CD4-positive, alpha-beta T cell treated with Interleukin-15 for 1 hour (primary cell): ENCODE measurements around the gene ULK1.

Experiments
- DNase-seq: peaks from one replicate; pipeline ENCODE4 v3.0.0-alpha.2; 2020

ULK1 gene

DNA sequence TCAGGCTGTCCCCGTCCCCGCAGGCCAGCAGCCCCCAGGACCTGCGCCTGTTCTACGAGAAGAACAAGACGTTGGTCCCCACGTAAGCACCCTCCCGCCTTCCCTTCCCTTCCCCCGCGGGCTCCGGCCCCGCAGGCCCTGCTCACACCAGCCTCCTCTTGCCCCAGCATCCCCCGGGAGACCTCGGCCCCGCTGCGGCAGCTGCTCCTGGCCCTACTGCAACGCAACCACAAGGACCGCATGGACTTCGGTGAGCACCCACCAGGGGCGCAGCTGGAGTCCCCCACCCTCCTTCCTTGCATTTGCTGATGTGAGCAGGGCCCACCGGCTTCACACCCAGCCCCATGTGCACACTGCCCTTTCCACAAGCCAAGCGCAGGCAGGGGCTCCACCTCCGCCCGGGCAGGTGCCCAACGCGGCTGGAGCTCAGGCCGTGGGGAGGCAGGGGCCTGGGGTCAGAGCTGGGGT, 15.4 kb downstream of the ULK1 start:
- DNase-seq = no peak

DNA sequence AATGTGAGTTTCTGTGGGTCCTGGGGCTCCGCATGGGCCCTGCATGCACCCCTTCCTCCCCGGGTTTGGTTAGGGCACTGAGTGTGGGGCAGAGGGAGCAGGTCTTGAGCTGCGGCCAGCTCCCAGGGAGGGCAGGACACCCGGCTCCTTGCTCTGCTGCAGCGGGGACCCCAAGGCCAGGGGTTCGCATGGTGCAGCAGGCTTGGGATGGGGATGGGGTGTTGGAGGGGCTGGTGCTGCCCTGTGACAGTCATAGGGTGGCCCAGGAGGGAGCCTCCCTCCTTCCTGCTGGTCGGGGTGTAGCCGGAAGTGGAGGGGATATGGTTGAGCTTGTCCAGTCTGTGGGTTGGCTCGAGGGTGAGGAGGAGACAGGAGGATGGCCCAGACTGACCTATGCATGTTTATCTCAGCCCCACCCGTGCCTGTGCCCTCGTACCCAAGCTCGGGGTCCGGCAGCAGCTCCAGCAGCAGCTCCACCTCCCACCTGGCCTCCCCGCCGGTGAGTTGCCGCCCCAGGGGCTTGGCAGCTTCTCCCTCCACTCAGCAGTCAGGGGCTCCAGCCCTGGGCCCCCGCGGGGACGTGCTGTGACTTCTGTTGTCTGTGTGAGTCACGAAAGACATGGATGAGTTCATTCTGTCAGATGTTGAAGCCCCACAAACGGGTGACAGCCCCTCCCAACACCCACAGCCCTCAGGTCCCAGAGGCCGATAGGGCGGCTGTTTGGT, 16.0 kb downstream of the ULK1 start:
- DNase-seq = no peak

DNA sequence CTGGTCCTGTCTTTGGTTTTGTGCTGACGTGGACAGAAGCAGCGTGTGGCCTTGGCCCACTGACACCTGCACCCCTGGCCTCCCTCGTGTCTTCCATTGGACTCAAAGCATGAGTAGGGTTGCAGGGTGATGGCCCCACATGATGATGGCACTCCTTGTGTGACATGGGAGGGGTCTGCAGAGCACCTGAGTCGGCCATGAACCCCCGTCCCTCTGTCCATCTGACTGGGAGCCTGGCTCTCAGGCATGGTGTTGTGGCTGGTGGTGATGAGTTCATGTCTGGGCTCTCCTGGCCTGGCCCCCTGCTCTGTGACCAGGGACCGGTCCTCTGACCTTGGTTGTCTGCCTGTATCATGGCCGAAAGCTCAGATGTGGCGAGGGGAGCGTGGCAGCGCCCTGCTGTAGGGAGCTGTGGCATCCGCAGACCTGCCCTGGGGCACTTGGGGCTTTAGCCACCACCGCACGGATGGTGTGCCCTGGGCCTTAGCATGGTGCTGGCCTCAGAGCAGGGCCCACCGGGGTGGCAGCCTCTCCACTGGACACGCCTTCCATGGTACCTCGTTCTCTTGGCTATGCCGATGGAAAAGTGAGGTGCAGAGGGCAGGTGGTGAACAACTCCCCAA, 16.7 kb downstream of the ULK1 start:
- no peak for DNase-seq

- DNase-seq = no peak
Measured at GRCh38 chr12:131911851-131912477, 17.5 kb downstream of the ULK1 start.

DNA sequence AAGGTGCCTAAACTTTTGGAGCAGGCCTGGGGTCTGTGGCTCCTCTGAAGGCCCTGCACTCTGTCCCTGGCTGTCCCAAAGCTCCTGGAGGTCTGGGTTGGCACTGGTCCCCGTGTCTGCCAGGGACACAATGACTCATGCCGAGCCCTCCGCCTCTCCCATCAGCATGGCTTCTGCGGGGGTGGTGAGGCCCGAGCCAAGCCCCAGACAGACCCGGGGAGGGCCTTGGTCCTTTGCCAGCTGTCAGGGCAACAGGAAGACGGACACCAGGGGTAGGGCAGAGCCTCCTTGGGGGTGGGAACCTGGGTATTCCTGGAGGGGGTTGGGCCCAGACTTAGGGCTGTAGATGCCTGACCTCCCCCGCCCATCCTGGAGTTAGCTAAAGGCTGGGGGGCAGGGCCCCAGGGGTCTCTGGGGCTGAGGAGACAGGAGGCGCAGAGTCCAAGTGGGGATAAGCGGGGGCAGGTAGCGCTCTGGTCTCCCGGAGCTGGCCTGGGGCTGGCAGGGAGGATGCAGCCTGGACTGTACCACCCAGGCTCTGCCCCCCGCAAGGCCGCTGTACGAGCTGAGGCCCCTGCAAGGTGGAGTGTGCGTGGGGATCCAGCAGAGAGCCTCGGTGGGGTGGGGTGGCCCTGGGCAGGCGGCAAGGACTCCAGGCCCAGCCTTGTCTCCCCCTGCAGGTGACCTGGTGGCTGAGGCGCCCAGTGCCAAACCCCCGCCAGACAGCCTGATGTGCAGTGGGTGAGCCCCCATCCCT, 18.3 kb downstream of the ULK1 start:
- no peak for DNase-seq

DNA sequence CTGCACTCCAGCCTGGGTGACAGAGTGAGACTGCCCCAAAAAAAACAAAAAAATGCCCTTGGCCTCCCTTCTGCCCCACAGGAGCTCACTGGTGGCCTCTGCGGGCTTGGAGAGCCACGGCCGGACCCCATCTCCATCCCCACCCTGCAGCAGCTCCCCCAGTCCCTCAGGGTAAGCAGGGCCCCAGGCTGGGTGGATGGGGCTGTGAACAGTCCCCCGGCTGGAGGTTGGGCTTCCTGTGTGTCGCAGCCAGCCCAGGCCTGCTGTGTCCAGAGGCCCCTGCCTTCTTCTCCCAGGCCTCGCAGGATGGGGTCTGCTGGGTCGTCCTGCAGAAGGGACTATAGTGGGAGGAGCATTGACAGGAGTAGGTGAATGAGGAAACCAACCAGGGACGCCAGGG, 19.2 kb downstream of the ULK1 start:
- DNase-seq = no peak

GRCh38 chr12:131914179-131914702, 19.8 kb downstream of the ULK1 start:
- no peak for DNase-seq

GRCh38 chr12:131915000-131915689, 20.7 kb downstream of the ULK1 start:
- DNase-seq = no peak

DNA sequence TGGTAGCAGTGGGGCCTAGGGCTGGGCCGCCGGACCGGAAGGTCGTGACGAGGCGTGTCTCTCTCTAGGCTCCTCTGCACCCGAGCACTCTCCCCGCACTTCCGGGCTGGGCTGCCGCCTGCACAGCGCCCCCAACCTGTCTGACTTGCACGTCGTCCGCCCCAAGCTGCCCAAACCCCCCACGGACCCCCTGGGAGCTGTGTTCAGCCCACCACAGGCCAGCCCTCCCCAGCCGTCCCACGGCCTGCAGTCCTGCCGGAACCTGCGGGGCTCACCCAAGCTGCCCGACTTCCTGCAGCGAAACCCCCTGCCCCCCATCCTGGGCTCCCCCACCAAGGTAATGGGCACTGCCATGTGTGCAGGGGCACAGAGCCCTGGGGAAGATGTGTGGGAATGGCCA, 21.4 kb downstream of the ULK1 start:
- DNase-seq = no peak

GRCh38 chr12:131916306-131917138, 22.1 kb downstream of the ULK1 start:
- no peak for DNase-seq

DNA sequence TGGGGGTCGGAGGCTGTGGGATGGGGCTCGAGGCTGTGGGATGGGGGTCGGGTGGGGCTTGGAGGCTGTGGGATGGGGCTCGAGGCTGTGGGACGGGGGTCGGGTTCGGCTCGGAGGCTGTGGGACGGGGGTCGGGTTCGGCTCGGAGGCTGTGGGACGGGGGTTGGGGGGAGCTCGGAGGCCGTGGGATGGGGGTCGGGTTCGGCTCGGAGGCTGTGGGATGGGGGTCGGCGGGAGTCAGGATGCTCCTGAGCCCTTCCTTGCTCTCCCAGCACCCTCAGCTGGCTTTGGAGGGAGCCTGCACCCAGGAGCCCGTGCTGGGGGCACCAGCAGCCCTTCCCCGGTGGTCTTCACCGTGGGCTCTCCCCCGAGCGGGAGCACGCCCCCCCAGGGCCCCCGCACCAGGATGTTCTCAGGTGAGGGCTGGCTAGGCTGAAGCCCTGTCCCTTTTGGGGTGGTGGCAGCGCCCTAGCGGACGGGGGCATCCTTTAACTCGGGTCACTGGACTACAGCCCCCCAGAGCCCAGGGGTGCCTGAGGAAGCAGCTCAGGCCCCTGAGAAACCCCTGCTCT, 22.8 kb downstream of the ULK1 start:
- DNase-seq = no peak

DNA sequence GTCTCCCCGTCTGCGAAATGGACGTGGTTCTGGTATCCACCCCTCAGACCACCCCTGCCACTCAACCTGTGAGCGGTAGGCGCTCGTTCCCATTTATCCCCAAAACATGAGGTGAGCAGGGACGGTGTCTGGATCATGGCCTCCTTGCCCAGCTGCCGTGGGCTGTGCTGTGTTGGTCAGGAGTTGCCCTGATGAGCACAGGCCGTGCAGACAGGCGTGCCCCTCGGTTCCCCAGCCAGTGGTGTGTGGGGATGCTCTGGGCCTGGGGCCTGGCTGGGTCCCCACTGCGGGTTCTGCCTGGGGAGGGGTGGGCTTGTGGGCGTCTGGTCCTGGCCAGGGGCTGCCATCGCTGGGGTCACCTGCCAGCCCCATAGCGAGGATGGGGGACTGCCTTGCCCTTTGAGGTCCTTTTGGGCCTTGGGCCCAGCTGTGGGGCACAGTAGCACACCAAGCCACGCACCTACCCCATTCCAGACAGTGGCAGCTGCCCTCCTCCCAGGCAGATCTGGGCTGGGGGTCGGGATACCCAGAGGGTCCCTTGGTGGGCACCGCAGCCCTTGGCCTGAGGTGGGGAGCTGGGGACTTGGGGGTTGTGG, 23.4 kb downstream of the ULK1 start:
- no peak for DNase-seq

DNA sequence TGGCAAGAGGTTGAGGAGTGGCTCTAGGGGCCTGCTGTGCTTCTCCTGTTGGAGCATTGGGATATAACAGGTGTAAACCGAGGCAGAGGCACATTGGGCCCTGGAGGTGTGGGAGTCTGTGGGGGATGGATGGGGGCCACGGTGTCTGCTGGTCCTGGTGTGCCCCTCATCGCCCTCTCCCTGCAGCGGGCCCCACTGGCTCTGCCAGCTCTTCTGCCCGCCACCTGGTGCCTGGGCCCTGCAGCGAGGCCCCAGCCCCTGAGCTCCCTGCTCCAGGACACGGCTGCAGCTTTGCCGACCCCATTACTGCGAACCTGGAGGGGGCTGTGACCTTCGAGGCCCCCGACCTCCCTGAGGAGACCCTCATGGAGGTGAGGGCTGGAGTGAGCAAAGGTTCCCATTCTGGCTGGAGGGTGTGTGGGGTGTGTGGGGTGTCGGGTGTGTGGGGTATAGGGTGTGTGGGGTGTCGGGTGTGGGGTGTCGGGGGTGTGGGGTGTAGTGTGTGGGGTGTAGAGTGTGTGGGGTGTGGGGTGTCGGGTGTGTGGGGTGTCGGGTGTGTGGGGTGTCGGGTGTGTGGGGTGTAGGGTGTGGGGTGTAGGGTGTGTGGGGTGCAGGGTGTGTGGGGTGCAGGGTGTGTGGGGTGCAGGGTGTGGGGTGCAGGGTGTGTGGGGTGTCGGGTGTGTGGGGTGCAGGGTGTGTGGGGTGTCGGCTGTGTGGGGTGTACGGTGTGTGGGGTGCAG, 24.1 kb downstream of the ULK1 start:
- no peak for DNase-seq

DNA sequence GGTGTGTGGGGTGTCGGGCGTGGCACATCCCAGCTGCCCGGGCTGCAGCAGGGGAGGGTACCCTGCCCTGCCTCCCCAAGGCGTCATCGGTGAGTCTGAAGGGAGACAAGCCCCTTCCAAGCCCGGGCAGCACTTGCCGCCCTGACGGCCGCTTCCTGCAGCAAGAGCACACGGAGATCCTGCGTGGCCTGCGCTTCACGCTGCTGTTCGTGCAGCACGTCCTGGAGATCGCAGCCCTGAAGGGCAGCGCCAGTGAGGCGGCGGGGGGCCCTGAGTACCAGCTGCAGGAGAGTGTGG, 24.6 kb downstream of the ULK1 start:
- DNase-seq = no peak

- DNase-seq = no peak
Measured at GRCh38 chr12:131919366-131920156, 25.1 kb downstream of the ULK1 start.

GRCh38 chr12:131920157-131920508, 25.7 kb downstream of the ULK1 start:
- no peak for DNase-seq

DNA sequence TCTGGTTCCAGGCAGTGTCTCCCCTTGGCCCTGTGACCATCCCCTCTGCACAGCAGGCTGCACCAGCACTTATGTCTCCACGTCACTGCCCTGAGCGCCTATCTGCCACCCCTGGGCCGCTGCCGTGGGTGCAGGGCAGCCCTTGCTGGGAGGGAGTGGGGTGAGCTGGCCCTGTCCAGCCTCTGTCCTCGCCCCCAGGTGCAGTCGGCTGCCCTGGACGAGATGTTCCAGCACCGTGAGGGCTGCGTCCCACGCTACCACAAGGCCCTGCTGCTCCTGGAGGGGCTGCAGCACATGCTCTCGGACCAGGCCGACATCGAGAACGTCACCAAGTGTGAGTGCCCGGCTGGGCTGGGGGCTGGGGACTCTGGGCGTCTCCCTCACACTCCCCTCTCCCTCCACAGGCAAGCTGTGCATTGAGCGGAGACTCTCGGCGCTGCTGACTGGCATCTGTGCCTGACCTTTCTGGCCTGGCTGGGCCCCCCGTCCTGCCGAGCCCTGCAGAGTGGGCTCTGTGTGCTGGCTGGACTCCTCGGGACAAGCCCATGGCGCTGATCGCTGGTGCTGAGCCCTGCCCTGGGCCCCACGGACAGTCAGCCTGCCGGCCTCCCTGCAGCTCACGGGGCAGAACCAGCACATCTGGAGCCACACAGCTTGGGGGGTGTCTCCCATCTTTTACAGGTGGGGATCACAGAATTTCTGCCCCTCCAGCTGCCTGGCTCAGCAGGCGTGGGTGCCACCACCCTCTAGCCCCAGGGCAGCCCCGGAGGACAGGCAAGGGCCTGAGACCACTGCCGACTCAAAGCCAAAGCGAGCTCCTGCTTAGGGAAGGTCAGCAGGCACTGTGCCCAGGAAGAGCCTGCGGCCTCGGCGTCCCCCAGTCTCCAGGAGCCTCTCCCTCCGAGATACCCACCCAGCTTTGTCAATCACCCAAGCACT, 26.7 kb downstream of the ULK1 start:
- DNase-seq = no peak
